HK-2 (cell line): ENCODE measurements around the gene CDC42BPB.
"Not testable (repeated sequence)": the region's sequence is repeated elsewhere in the genome, so short reads cannot be mapped to it uniquely, and the experiment has no call there.

ENCODE experiments used
- DNase-seq: peaks from one replicate; pipeline ENCODE4 v3.0.0-alpha.2; 2018; ENCODE audit not compliant: unreplicated experiment

CDC42BPB gene

GRCh38 chr14:102928412-102929240, 128.7 kb downstream of the CDC42BPB start:
- DNase-seq, result peak; percentile 74

GRCh38 chr14:102927878-102928411, 129.4 kb downstream of the CDC42BPB start:
- DNase-seq, result no peak

- no peak for DNase-seq
Measured at GRCh38 chr14:102927346-102927877, 129.9 kb downstream of the CDC42BPB start.

GRCh38 chr14:102926840-102927239, 130.5 kb downstream of the CDC42BPB start:
- DNase-seq, result not testable (repeated sequence)

- DNase-seq, result no peak
Measured at GRCh38 chr14:102926104-102926503, 131.2 kb downstream of the CDC42BPB start.

GRCh38 chr14:102925646-102926045, 131.7 kb downstream of the CDC42BPB start:
- DNase-seq, result no peak

- DNase-seq, result no peak
Measured at GRCh38 chr14:102924632-102925588, 132.4 kb downstream of the CDC42BPB start.

- DNase-seq, result no peak
Measured at GRCh38 chr14:102923925-102924486, 133.3 kb downstream of the CDC42BPB start.

GRCh38 chr14:102923201-102923924, 134.0 kb downstream of the CDC42BPB start:
- no peak for DNase-seq

- DNase-seq, result no peak
Measured at GRCh38 chr14:102922490-102923200, 134.7 kb downstream of the CDC42BPB start, which contains the start of gene AMN. Gene AMN (plus strand): TSS chr14:102922663. CDS start chr14:102922689, 26 bp downstream.

- DNase-seq, result no peak
Measured at GRCh38 chr14:102920998-102921304, 136.4 kb downstream of the CDC42BPB start.

- DNase-seq, result no peak
Measured at GRCh38 chr14:102920273-102920997, 136.9 kb downstream of the CDC42BPB start.

GRCh38 chr14:102918438-102918837, 138.9 kb downstream of the CDC42BPB start:
- DNase-seq, result no peak

- no peak for DNase-seq
Measured at GRCh38 chr14:102917469-102918211, 139.7 kb downstream of the CDC42BPB start.

- no peak for DNase-seq
Measured at GRCh38 chr14:102917056-102917385, 140.3 kb downstream of the CDC42BPB start.

GRCh38 chr14:102916347-102917055, 140.8 kb downstream of the CDC42BPB start:
- no peak for DNase-seq

GRCh38 chr14:102915292-102916110, 141.8 kb downstream of the CDC42BPB start:
- no peak for DNase-seq
